NCI-H345 treated with DMSO at 0.1 percent for 48 hours (cell line): Measurements from ENCODE around the gene DUSP18.
"Not testable (repeated sequence)": the region's sequence is repeated elsewhere in the genome, so short reads cannot be mapped to it uniquely, and the experiment has no call there.

Experiments used
- DNase-seq: peaks from one replicate; lab custom pipeline; 2025; ENCODE audit not compliant: unreplicated experiment; lab: John Stamatoyannopoulos, UW

The DUSP18 gene

DNA sequence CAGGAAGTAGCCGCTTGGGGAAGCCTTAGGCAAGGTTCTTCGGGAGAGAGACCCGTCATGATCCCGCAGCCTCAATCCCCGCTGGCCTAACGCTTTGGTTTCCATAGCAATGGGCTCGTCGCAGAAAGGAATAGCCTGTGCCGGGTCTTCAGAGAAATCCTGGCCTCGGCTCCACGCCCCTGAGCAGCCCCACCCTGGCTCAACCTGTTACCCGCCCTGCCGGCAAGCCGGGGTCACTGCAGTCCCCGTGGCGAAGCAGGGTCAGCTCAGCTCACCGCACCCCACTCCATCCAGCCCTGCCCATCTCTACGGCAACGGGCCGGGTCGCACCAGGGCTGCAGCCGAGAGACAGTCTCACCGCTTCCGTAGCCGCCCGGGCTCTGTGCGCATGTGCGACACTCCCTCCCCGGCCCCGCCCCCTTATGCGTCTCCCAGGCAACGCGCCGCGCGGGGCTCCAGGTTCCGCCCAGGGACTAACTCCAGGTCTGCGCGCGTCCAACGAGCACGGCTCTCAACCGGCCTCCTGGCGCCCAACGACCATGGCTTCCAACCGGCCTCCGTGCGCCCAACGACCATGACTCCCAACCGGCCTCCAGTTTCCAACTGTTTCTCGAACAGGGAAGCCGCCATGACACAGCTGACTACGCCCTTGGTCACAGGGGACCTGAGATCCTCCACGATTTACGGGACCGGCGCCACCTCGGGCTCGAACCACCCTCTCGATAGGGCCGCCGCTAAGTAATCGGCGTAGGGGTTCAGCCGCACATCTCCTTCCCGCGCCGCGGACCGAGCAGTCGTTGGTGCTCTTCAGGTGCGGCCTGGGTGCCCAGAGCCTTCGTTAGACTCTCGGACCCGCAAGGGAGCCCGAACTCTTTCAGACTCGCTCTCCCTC is at the start of gene DUSP18:
Gene DUSP18, minus strand, starts transcription at position 382 of the 892 bp plus-strand sequence. CDS start 3,872 bp downstream, outside the sequence.
- DNase-seq = peak; percentile 45

GRCh38 chr22:30714062-30714461 is 46.4 kb upstream of the DUSP18 start:
- DNase-seq = no peak

DNA sequence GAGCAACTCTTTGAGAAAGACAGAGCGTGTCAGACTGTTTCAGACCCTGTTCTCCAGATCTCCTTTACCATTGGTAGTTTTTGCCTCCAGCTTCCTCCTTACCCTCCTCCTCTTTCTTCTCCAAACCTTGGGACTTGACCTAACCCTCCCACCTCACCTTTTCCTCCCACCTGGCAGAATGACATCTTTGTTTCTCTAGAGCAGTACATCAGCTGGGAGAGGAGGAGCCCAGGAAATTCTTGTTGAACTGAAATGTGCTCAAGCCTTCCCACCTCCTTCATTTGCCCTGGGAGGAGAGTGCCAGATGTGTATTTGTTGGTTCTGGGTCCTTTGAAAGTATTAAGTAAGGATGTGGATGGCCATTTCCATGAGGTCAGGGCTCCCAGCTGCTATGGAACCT is 44.4 kb upstream of the DUSP18 start:
- DNase-seq = no peak

DNA sequence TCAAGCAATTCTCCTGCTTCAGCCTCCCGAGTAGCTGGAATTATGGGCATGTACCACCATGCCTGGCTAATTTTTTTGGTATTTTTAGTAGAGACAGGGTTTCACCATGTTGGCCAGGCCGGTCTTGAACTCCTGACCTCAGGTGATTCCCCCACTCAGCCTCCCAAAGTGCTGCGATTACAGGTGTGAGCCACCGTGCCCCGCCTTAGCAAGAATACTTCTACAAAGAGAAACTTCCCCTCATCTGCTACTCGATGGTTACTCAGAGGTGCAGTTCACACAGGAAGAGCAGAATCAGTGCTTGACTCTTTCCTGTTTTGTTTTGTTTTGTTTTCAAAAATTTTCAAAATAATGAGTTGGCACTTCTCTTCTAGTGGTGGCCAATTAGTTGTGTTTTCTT is 42.3 kb upstream of the DUSP18 start:
- DNase-seq = not testable (repeated sequence)

DNA sequence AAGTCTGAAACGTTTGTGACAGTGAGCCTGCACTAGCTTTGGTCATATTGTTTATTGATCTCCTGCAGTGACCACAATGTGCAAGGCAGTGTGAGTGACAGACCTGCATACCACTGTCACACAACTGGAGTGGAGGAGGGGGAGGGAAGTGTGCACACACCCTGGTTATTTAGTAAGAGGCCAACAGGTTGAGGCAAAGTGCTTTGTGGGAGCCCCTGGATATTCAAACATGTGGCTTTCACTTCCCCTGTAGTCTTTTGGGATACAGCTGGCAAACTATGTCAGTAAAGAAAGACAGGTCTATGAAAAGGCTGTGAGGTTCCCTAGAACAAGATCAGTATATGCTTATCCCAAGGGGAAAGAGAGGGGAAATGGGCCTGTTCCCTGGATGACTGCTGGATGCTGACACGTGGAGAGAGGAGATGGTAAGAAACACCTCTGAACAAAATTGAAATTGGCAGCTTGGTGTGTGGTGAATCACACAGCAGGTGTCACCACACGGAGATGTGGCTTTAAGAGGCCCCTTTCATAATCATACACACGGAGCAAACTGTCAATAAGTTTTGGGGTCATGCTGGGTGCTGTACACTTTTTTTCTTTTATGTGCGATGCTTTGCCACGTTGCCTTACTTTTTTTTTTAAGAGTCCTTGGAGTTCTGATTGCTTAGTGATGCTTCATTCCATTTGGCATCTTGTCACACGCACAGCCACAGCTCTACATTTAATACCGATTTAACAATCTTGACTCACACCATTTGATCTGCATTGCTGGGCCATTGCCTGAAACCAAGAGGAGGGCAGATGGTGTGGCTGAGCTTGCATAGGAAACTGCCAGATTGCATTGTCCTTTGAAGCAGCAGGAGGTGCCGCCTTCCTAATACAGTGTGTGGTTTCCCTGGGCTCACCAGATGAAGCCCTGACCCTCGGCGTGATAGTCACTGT is 38.3 kb upstream of the DUSP18 start:
- peak; percentile 25 for DNase-seq

- DNase-seq = no peak
Observed at GRCh38 chr22:30704978-30705377, 37.3 kb upstream of the DUSP18 start.

DNA sequence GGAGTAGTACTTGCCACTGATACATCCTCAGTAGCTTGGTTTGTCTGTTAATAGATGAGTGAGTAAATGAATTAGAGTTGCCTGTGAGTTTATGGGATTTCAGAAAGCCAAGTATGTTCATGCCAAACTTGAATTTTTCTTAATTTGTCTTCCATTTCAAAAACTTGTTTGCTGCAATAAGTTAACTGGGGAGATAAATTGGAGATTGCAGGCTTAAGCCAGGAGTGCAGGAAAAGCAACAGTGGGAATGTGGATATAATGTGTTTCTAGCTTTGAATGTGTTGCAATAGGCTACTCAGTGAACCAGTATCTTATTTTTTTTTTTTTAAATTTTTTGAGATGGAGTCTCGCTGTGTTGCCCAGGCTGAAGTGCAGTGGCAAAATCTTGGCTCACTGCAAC is 35.2 kb upstream of the DUSP18 start:
- no peak for DNase-seq

DNA sequence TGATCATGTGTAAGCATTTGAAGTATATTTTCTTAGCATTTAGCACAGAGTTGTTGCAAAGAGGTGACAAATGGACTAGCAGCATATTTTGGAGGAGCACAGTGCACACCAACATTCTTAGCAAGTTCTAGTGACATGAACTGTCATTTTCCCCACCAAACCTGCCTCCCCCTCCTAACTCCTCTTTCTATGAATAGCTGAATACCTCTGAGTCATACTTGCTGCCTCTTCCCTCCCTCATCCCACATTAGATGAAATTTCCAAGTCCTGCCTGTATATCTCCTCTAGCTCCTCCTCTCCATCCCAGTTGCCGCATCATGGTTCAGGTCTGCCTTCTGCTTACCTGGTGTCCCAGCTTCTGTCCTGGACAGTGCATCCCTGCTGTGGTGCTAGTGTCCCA is 34.2 kb upstream of the DUSP18 start:
- DNase-seq = no peak

- no peak for DNase-seq
Observed at GRCh38 chr22:30697975-30698374, 30.3 kb upstream of the DUSP18 start.

- no peak for DNase-seq
Observed at GRCh38 chr22:30695871-30696655, 28.4 kb upstream of the DUSP18 start.

DNA sequence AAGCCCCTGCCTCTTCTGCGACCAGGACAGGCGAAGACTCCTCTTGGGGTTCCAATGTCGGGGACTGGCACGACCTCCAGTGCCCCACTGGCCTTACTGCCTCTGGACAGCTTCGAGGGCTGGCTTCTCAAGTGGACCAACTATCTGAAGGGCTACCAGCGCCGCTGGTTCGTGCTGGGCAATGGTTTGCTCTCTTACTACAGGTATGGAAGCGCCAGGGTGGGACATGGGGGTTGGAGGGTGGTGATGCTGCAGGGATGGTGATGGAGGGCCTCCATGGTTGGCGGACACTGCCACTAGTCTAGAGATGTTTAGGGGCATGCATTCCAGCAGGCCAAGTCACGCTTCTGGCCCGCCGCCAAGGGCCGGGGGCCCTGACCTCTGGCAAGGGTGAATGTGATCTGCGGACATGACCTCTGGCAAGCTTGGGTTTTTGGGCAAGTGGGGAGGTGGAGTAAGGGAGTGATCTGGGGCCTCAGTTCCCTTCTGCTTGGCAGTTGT is 27.7 kb upstream of the DUSP18 start:
- no peak for DNase-seq

GRCh38 chr22:30694640-30695350 is 27.1 kb upstream of the DUSP18 start, which contains the start of gene OSBP2:
TSS of gene OSBP2 (plus strand) at chr22:30694874. CDS start at chr22:30694910, 36 bp downstream.
- no peak for DNase-seq

- peak; percentile 31 for DNase-seq
Observed at GRCh38 chr22:30694171-30694639, 26.5 kb upstream of the DUSP18 start.

DNA sequence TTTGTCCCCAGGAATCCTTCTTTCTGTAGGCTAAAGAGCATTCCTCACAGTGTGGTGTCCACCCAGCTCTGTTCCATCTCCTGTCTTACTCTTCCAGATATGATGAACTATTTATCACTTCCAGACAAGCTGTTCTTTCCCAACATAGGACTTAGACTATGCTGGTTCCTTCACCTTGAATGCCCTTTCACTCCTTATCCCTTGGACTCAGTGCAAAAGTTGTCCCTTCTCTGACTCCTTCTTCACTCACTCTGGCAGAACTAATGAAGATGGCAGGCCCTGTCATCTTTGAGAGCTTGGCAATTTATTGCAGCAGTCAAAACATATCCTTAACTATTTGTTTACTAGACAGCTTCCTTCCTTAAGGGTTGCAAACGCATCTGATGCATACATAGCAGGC is 23.5 kb upstream of the DUSP18 start:
- DNase-seq = no peak

DNA sequence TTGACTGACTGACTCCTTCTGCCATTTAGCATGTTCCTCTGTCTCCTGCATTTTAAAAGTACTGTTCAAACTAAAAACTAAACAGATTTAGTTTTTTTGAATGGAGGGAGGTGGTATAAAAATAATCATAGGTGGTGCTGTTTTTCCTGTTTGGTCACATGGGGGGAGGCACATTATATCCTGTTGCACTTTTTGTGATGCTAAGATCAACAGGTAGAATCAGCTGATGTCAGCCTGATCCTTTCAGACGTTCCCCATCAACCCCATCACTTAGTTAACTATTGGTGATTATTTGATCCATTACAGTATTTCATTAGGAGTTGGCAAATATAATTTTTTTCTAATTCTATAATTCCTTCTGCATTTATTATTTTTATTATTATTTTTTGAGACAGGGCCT is 21.9 kb upstream of the DUSP18 start:
- DNase-seq = no peak

DNA sequence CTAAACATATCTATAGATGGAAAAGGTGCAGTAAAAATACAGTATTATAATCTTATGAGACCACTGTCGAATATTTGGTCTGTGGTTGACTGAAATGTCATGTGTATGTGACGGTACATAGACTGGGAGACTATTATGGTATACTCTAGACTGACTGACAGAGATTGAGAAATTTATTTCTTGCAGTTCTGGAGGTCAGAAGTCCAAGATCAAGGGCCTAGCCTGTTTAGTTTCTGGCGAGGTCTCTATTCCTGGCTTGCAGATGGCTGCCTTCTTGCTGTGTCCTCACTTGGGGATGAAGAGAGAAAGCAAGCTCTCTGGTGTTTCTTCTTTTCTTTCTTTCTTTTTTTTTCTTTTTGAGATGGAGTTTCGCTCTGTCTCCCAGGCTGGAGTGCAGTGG is 19.7 kb upstream of the DUSP18 start:
- DNase-seq = no peak

DNA sequence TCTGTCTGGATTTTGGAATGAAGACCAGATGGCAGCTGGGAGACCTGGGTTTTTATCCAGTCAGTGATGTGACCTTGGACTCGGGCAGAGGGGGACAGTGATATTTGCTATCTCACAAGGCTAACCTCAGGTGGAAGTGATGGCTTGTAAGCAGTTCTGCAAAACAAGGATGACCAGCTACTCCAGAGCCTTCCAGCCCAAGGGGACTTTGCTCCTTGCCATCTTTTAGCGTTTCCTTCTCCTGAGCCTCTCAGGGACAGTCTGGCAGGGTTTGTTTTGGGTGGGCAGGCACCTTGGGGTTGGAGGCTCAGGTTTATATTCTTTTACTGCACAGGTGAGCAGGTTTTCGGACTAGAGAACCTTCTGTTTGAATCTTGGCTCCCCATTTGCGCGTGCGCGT is 17.5 kb upstream of the DUSP18 start:
- no peak for DNase-seq

DNA sequence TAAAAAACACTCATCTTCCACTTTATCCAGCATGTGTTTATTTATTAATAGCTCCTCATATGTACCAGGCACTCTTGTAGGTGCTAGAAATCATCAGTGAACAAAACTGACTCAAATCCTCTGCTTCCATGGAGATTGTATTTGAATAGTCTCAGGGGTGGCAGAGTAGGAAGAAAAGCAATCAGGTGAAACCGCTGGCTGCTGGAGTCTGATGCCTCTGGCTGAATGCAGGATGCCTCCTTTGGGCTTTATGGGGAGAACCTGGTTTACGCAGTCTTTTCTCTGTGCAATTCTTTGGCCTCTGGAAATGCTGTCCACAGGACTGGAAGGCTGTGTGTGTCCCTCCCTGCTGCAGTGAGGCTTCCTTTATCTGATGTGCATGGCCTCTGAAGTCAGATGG is 14.2 kb upstream of the DUSP18 start:
- no peak for DNase-seq

DNA sequence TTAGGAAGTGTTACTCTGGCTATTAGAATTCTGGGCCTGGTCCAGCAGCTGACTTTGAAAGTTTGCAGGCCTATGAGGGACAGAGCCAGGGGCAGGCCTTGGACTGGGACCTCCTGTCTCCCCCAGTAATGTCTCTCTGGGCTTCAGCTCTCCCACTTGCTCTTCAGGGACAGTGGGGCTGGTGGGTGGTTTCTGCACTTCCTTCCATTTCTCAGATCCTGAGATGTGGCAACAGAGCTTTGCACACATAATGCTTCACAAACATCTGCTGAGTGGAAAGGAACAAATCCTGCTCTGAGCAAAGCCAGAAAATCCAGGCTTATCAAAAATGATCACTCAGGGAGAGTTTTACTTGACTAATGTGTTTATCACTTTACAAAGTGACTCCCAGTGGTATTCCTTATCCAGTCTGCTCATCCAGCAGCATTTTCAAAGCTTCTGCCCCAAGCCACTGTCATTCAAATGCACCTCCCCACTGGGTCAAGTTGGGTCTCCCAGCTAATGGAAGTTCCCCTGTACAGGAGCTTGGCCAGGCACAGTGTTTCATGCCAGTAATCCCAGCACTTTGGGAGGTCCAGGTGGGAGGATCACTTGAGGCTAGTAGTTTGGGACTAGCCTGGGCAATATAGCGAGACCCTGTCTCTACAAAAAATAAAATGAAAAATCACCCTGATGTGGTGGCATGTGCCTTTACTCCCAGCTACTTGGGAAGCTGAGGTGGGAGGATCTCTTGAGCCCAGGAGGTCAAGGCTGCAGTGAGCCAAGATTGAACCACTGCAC is 13.5 kb upstream of the DUSP18 start:
- no peak for DNase-seq
